Measurements from ENCODE around the gene EPHB1.
"Not testable (repeated sequence)": the region's sequence is repeated elsewhere in the genome, so short reads cannot be mapped to it uniquely, and the experiment has no call there.

The EPHB1 gene

GRCh38 chr3:135231737-135232136 lies 436.7 kb downstream of the EPHB1 start:
- no peak for DNase-seq

- no peak for DNase-seq
Measured at GRCh38 chr3:135232226-135232625, 437.2 kb downstream of the EPHB1 start.

DNA sequence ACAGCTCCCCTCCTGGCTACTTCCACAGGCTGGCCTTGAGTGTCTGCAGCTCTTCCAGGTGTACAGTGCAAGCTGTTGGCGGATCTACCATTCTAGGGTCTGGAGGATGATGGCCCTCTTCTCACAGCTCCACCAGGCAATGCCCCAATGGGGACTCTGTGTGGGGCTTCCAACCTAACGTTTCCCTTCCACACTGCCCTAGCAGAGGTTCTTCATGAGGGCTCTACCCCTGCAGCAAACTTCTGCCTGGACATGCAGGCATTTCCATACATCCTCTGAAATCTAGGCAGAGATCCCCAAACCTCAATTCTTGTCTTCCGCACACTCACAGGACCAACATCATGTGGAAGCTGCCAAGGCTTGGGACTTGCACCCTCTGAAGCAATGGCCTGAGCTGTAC lies 438.4 kb downstream of the EPHB1 start:
- DNase-seq, result not testable (repeated sequence)

GRCh38 chr3:135235541-135235940 lies 440.5 kb downstream of the EPHB1 start:
- no peak for DNase-seq

GRCh38 chr3:135237371-135238143 lies 442.5 kb downstream of the EPHB1 start:
- DNase-seq, result no peak

- no peak for DNase-seq
Measured at GRCh38 chr3:135238236-135238830, 443.3 kb downstream of the EPHB1 start.

DNA sequence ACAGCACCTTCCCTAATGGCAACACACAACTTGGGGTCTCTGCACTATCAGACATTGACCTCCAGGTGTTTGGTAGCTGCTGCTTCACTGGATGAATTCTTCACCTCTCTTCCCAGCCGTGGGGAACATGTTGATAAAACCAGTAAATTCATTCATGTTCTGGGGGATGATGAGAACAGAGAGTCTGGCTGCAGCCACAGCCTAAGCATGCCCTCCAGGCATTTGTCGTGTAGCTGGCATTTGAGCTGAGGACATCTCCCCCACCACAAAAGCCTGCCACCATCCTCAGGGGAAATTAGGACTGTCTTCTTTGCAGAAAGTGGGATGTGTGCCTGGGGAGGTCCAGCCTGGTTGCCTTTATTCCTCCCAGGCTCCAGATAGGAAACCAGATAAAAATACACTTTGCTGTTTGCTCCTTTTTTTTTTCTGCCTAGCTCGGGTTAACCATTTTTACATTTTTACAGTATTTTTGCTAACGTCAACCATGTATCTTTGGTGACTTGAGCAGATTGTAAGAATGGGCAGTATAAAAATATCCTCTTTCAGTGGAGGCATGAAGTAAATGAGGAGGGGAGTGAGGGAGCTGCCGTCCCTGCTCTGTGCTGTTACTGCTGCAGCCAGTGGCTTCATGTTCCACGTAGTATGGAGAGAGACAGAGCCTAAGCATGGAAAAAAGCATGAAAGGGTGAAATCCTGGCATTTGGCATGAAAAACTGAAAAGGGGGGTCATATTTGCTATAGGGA lies 444.0 kb downstream of the EPHB1 start:
- no peak for DNase-seq

GRCh38 chr3:135239615-135239884 lies 444.5 kb downstream of the EPHB1 start:
- no peak for DNase-seq

DNA sequence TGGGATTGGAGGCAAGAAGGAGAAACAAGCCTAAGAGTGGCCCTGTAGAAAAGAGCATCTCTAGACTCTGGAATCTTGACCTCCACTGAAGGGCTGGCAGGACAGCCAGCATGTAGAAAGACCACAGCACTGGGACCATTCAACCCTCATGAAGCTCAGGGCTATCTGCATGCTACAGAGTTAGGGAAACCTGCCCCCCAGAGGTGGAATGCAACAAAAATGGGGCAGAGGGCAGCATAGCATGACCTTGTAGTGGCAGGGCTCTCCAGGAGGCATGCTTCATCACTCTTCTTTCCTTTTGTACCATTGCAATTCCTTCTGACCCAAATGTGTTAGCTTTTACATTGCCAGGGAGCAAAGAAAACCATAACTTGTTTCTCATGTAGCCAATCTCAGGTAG lies 445.4 kb downstream of the EPHB1 start:
- DNase-seq, result no peak

DNA sequence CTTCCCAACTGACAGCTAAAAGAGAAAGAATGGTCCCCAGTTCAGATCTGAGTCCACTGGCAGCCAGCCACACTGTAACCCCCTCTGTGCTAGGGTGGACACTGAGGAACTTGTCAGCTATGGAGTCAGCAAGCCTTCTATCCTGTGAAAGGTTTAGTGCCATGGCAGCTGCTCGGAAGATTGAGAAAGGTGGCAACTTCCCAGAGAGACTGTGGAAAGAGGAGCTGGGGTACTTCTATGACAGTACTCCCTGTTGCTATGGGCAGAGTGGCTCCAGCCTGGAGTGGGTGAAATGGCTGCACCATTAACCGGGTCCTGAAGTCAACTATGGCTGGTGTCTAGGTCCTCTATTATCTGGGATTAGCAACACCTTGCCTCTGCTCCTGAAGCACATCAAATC lies 447.2 kb downstream of the EPHB1 start:
- DNase-seq, result no peak

GRCh38 chr3:135243616-135244015 lies 448.6 kb downstream of the EPHB1 start:
- no peak for DNase-seq

DNA sequence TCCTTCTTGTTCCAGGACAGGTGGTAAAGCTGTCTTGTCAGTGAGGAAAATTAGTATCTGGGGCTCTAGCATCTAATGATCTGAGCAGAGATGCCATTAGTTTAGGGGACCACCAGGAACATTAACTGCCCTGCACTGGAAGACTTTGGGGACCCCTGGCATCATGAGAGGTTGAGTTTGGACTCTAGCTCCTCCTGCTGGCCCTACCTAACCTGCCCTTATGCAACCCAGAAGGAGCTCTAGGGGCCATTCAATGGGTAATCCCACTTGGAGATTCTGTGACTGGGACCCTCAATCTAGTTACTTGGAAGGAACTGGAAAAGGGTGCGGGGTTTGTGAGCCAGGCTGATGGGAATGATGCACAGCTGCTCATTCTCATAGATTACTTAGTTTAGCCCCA lies 451.0 kb downstream of the EPHB1 start:
- no peak for DNase-seq

DNA sequence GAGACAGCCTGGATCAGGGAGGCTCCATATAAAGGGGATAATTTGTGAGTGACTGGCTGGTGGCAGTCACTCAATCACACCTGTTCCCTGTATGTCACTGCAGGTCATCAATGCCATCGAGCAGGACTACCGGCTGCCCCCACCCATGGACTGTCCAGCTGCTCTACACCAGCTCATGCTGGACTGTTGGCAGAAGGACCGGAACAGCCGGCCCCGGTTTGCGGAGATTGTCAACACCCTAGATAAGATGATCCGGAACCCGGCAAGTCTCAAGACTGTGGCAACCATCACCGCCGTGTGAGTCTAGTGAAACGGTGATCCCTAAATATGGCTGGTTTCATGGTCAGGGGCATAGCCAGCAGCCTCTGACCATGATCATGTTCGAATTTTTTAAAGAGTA lies 453.2 kb downstream of the EPHB1 start:
- DNase-seq, result no peak

DNA sequence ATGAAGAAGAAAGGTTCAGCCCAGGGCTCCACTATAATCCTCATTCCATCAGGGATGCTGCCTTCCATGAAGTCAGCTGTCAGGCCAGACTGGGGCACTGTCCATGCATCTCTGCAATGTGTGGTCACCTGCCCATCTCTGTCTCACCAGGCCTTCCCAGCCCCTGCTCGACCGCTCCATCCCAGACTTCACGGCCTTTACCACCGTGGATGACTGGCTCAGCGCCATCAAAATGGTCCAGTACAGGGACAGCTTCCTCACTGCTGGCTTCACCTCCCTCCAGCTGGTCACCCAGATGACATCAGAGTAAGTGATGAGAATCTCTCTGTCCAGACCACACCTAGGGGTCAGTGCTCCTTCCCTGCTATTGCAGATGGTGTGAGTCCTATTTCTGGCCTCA lies 454.1 kb downstream of the EPHB1 start:
- DNase-seq, result no peak

- no peak for DNase-seq
Measured at GRCh38 chr3:135258916-135259315, 463.9 kb downstream of the EPHB1 start.

DNA sequence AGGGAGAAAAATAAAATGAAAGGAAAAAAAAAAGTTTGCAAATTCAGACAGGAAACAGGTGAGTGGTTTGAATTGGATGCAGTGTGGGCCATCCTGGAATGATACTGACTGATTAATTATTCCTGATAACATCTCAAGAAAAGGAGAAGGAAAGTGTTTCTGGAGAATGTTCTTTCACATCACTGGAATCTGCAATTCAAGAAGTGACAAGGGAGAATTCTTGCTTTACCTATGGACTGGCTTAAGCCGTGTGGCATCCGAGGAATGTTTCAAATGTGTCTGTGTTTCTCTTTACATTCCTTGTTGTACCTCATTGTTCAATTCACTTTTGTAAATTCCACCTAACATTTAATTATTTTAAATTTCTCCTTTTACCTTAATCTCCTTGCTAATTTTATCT lies 465.0 kb downstream of the EPHB1 start:
- DNase-seq, result no peak

- no peak for DNase-seq
Measured at GRCh38 chr3:135261214-135261775, 466.2 kb downstream of the EPHB1 start.

- no peak for DNase-seq
Measured at GRCh38 chr3:135261916-135262315, 466.9 kb downstream of the EPHB1 start.

- DNase-seq, result no peak
Measured at GRCh38 chr3:135262441-135262840, 467.4 kb downstream of the EPHB1 start.

- DNase-seq, result no peak
Measured at GRCh38 chr3:135263331-135263730, 468.3 kb downstream of the EPHB1 start.

DNA sequence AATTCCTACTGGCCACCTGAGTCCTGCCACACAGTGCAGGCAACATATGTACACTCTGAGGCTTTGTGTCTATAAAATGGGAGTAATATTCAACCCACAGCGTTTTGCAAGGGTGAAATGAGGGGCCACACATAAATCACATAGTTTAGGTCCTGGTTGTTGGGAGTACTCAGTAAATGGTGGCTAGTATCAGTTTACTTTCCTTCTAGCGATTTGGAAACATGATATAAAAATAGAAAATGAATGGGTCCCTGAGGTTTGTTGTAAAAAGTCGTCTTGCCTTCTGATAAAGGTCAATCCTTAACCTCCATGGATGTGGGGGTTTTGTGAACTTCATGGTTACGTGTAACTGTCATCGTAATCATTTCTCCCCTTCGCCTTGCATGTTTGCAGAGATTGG lies 472.4 kb downstream of the EPHB1 start:
- no peak for DNase-seq

DNA sequence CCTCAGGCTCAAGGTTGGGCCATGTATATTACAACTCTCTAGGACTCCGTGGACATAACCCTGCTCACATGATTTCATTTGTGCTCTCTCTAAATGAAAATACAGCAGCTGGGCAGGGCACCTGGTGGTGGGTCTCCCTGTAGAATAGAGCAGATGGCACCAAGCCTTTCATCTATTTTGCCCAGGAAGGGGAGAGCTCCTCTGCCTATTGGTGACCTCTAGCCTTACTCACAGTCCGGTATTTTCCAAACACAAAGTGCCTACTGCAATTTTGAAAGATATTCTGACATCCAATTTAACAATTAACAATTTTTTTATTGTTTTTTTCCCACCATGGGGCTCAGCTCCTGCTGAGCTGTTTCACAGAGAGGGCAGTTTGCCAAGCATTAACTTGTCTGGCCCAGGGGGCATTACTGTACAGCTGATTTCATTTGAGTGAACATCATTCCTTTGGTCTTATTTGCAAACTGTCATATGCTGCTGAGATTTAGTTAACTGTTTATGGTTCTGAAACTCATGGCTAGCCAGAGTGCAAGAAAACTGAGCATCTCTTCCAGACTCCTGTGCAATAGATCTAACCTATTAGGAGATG lies 474.0 kb downstream of the EPHB1 start:
- DNase-seq, result no peak

DNA sequence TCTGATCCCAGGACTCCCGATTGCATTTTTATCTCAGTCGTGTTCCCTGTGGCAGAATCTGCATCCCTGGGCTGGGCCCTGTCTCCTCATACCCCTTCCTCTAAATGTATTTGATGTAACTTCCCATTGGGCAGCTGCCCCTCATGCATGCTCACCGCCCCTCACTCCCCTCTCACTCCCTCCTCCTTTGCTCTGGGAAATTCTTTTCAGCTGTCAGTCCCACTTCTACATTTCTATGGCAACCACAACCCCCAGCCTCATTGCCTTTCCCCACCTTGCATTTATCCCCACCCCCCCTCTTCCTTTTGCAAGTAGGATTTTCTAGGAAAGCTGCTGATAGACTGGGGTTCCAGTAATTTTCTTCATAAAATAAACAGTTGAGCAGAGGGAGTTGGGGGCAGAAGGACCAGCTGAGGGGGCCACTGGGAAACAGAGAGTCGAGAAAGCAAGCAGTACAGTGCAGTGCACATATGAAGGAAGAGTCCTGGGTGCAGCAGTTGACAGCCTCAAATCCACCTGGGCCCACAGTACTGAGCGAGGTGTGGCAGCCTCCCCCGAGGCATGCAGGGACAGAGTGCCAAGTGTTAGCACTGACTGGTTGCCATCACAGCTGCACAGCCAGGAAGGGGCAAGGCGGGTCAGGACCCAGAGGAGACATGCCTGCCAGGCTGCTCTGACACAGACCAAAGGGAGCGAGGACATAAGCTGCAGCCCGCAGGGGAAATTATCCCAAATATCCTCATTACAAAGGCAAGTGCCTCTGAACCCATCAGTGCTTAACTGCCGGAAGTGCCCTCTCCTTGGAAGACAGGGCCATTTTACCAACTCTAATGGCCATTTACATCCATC lies 476.3 kb downstream of the EPHB1 start:
- DNase-seq, result no peak
